Lung (tissue), 12 donors: Measurements from ENCODE around the gene SSTR3. TPM values are rescaled to one million over a fixed set of nuclear protein-coding genes. Genes with fewer than 3 reads are reported as not detected.

Experiments
- ATAC-seq: fragments of 200-7000 bp; cut with Tn5 transposase; one replicate; pipeline ENCODE4 v1.9.1; 2020; ENCODE audit warnings: moderate number of reproducible peaks; ENCODE audit not compliant: insufficient read depth, low FRiP score
- DNase-seq, 3 donors: peaks; one replicate each; pipeline ENCODE4 v3.0.0-alpha.2; 2013 to 2017
- H3K27ac ChIP-seq, 2 donors: one replicate each; pipeline ENCODE4 v1.5.1; 2013; ENCODE audit warnings: mild to moderate bottlenecking in 2 of 2, moderate library complexity in 2 of 2, control low read depth in 1 of 2, inconsistent platforms in 1 of 2, low read depth in 1 of 2, low read length in 1 of 2
- H3K27me3 ChIP-seq, 3 donors: one replicate each; pipeline ENCODE4 v1.5.1; 2013; ENCODE audit warnings: low read length in 2 of 3; ENCODE audit not compliant: control insufficient read depth in 3 of 3, insufficient read depth in 3 of 3
- H3K36me3 ChIP-seq, 4 donors: one replicate each; pipeline ENCODE4 v1.5.1; 2013; ENCODE audit warnings: low read length in 4 of 4, mild to moderate bottlenecking in 1 of 4, moderate library complexity in 1 of 4; ENCODE audit not compliant: control insufficient read depth in 4 of 4, insufficient read depth in 4 of 4
- H3K4me1 ChIP-seq, 5 donors: one replicate each; pipeline ENCODE4 v1.5.1; 2013; ENCODE audit warnings: low read length in 5 of 5, mild to moderate bottlenecking in 2 of 5, moderate library complexity in 1 of 5; ENCODE audit not compliant: control insufficient read depth in 5 of 5, insufficient read depth in 5 of 5
- H3K4me3 ChIP-seq: one replicate; pipeline ENCODE4 v1.5.1; 2013; ENCODE audit warnings: mild to moderate bottlenecking, control low read depth, moderate library complexity
- H3K9ac ChIP-seq, 2 donors: one replicate each; pipeline ENCODE4 v1.5.1; 2013; ENCODE audit warnings: low read length in 2 of 2, control low read depth in 1 of 2; ENCODE audit not compliant: insufficient read depth in 1 of 2
- H3K9me3 ChIP-seq, 4 donors: one replicate each; pipeline ENCODE4 v1.5.1; 2013; ENCODE audit warnings: low read length in 3 of 4, mild to moderate bottlenecking in 1 of 4, moderate library complexity in 1 of 4; ENCODE audit not compliant: control insufficient read depth in 4 of 4, insufficient read depth in 3 of 4
- CTCF ChIP-seq: IDR thresholded peaks from 2 replicates; pipeline ENCODE4 v1.5.1; 2012; ENCODE audit warnings: mild to moderate bottlenecking; ENCODE audit errors: control extremely low read depth, extremely low read depth
- WGBS, 2 donors: extraction: QIAGEN DNeasy Blood & Tissue Kit; methylation state at CpG; one replicate each; pipeline ENCODE4 v1.1.7; 2013; 5-methylcytosine and 5-hydroxymethylcytosine counted together
- polyA plus RNA-seq, 2 donors: library from polyadenylated mRNA; stranded (reverse); fragments of 200-250 nt; gene quantifications; one replicate each; pipeline ENCODE4 v1.2.1, GENCODE V29; 2013
- total RNA-seq, 2 donors: library from RNA; depleted of rRNA in 1 of 2; stranded (reverse); fragments of >200 nt in 1 of 2; gene quantifications; one replicate each; pipeline ENCODE4 v1.2.1, GENCODE V29; 2014 to 2021
- donor health status: control.
- donor health status: control.
- donor health status: Bipolar disorder and iron deficiency.
- donor health status: healthy.
- donor health status: DM: yes; HTN: yes; CAD: no.

Gene SSTR3
- total and polyA plus RNA-seq, 4 donors: 0.04 to 0.87 (median 0.10) TPM

- 59 to 85% methylated on average over 10 of the region's 10 CpGs for WGBS, 2 donors
- ATAC-seq (no peak), DNase-seq (no peak)
- H3K27ac ChIP-seq: no peak overlapping the region
- TF ChIP-seq CTCF: no peak
- no peak overlapping the region for H3K4me3 ChIP-seq
- no peak overlapping the region for H3K9ac ChIP-seq
- peaks cover 0 to 6% (median 0%) of the 10 kb centered on the region in 5 donors for H3K4me1 ChIP-seq
- H3K36me3 ChIP-seq: no peaks in the 10 kb centered on the region
- H3K27me3 ChIP-seq: peaks cover 3 to 40% (median 31%) of the 10 kb centered on the region in 3 donors
- no peaks in the 10 kb centered on the region for H3K9me3 ChIP-seq
These were observed 43.9 kb upstream of the SSTR3 start for GRCh38 chr22:37256075-37256726.

GRCh38 chr22:37255558-37256006 lies 43.3 kb upstream of the SSTR3 start:
- H3K9ac ChIP-seq: no peak overlapping the region
- H3K27me3 ChIP-seq: peaks cover 3 to 38% (median 29%) of the 10 kb centered on the region in 3 donors
- TF ChIP-seq CTCF: no peak
- no peak overlapping the region for H3K4me3 ChIP-seq
- H3K4me1 ChIP-seq: peaks cover 0 to 6% (median 0%) of the 10 kb centered on the region in 5 donors
- ATAC-seq (no peak), DNase-seq (no peak)
- H3K36me3 ChIP-seq: no peaks in the 10 kb centered on the region
- no peaks in the 10 kb centered on the region for H3K9me3 ChIP-seq
- no peak overlapping the region for H3K27ac ChIP-seq

- H3K4me3 ChIP-seq: no peak overlapping the region
- peaks cover 0 to 6% (median 0%) of the 10 kb centered on the region in 5 donors for H3K4me1 ChIP-seq
- 57 to 86% methylated on average over 5 of the region's 5 CpGs for WGBS, 2 donors
- no peak for ATAC-seq
- no peak for TF ChIP-seq CTCF
- no peak overlapping the region for H3K27ac ChIP-seq
- peaks cover 5 to 34% (median 26%) of the 10 kb centered on the region in 3 donors for H3K27me3 ChIP-seq
- no peak for DNase-seq
- no peak overlapping the region for H3K9ac ChIP-seq
- no peaks in the 10 kb centered on the region for H3K9me3 ChIP-seq
- H3K36me3 ChIP-seq: no peaks in the 10 kb centered on the region
These were observed 42.6 kb upstream of the SSTR3 start for GRCh38 chr22:37254867-37255233.
